ENCODE measurements around the gene ZKSCAN4.

Gene ZKSCAN4

DNA sequence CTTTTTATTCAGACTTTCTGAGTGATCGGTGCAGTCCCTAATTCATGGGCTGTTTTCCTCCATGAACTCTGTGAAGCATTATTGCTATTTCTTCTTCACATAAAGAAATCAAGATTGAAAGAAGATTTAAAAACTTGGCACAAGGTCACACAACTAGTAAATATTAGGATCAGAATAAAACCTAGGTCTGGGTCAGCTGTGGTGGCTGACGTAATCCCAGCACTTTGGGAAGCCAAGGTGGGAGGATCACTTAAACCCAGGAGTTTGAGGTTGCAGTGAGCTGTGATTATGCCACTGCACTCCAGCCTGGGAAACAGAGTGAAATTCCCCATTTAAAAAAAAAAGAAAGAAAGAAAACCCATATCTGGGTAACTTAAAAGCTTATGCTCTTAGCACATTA lies 25.6 kb downstream of the ZKSCAN4 start:
- no peak overlapping the region for H3K4me3 ChIP-seq (ENCODE audit: low read length)

DNA sequence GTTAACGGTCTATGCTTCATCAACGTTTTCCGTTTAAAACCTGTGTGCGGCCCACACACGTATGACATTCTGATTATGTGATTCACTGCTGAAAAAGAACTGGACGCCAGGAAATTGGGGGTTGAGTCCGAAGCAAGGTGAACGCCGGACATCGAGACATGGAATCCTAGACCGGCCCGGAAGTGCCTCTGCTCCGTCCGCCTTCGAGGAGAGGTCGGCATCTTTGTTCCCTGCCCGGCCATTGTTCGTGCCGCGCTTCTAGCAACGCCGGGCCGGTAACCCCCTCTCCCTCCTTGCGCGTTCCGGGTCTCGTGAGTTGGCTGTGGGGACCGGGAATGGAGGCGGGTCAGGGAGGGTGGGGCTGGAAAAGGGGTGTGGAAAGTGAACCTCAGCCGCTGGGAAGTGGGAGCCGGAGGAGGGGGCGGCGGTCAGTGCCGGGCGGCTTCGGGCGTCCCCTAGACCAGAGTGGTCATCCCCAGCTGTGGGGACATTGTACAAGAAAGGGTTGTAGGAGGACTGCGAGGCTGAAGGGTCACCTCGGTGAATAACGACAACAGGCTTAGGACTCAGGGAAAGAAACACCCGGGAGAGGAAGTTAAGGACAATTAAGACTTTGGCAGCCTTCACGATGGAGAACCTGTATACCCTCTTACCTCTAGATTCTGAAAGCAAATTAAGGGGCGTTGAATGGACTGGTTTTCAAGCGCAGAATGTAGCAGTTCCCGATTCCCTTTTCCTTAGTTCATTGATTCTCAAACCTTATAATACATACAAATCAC lies 26.8 kb downstream of the ZKSCAN4 start, which contains the start of gene ZSCAN9:
TSS of gene ZSCAN9 (plus strand) at position 220 of the 779 bp plus-strand sequence. CDS start 1,810 bp downstream, outside the sequence.
- H3K4me3 ChIP-seq (ENCODE audit: low read length), result peak within 1 kb of the TSS; percentile 97
- TF ChIP-seq ZNF274 (IDR thresholded peaks at IDR 0.05; ENCODE audit: low read depth, low read length), result no peak

More for the DNA sequence above, 25.6 kb downstream of the ZKSCAN4 start:
- no peak for TF ChIP-seq ZNF274 (IDR thresholded peaks at IDR 0.05; ENCODE audit: low read depth, low read length)

GRCh38 chr6:28224131-28225055 lies 27.7 kb downstream of the ZKSCAN4 start:
- H3K4me3 ChIP-seq (ENCODE audit: low read length), result peak overlapping the region; percentile 97
- TF ChIP-seq ZNF274 (IDR thresholded peaks at IDR 0.05; ENCODE audit: low read depth, low read length), result no peak

DNA sequence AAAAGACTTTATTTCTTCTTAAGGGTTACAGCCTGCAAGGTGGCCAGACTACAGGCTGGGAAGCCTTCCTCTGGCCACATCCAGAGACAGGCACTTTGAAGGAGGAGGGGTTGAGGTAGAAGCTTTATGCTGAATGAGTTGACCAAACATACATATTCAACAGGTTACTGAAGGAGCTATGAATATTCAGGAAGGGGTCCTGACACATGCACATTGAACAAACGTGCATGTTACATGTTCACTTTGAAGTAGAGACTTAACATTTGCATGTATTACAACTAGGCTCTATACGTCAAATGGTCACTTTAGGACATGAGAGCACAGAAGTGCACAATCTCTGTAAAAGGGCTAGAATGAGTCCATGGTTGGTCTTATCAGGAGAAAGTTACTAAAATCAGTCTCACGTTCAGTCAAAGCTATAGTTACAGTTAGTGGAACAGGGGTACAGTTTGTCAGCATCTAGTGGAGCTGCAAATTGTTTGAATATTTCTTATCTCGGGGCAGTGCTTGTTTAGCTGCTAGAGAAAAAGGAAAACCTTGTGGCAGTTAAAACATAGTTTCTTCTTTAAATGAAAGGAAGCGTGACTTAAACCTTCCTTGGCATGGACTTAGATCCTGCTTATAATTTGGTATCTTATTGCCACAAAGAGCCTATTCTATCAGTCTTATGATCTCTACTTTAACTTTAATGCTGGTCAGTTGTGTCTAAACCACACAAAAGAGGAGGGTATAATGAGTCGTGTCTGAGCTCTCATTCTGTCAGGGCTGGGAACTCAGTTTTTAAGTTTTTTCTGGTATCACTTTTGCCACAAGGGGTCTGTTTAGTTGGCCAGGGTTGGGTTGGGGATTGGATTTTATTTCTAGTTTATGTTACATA lies 31.6 kb downstream of the ZKSCAN4 start:
- no peak for TF ChIP-seq ZNF274 (IDR thresholded peaks at IDR 0.05; ENCODE audit: low read depth, low read length)
- H3K4me3 ChIP-seq (ENCODE audit: low read length), result no peak overlapping the region

GRCh38 chr6:28218312-28219248 lies 33.5 kb downstream of the ZKSCAN4 start:
- TF ChIP-seq ZNF274 (IDR thresholded peaks at IDR 0.05; ENCODE audit: low read depth, low read length), result no peak
- H3K4me3 ChIP-seq (ENCODE audit: low read length), result peak overlapping the region; percentile 69

- peak overlapping the region; percentile 69; the same call in 1 of the 2 replicates for H3K4me3 ChIP-seq (ENCODE audit: low read length)
Observed at GRCh38 chr6:28217890-28218289, 34.2 kb downstream of the ZKSCAN4 start.

DNA sequence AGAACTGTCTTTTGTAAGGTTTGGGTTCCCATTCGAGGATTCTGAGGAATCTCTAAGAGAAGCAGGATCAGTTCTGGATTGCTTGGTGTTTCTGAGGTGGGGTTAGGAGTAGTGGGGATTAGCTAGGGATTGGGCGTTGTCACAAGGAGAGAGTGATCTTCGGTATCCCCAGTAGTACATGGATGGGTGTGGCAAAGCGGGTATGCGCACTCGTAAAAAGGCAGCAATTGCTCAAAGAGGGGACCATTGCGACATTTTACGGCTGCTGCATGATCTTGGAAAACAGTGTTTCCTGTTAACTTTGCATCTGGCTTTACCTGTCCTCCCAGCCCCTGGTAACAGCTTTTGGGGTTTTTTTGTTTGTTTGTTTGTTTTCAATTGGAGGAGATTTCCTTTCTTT lies 36.6 kb downstream of the ZKSCAN4 start:
- no peak for TF ChIP-seq ZNF274 (IDR thresholded peaks at IDR 0.05; ENCODE audit: low read depth, low read length)
- H3K4me3 ChIP-seq (ENCODE audit: low read length), result no peak overlapping the region; the same call in 1 of the 2 replicates

More at GRCh38 chr6:28217890-28218289, 34.2 kb downstream of the ZKSCAN4 start:
- TF ChIP-seq ZNF274 (IDR thresholded peaks at IDR 0.05; ENCODE audit: low read depth, low read length), result no peak

DNA sequence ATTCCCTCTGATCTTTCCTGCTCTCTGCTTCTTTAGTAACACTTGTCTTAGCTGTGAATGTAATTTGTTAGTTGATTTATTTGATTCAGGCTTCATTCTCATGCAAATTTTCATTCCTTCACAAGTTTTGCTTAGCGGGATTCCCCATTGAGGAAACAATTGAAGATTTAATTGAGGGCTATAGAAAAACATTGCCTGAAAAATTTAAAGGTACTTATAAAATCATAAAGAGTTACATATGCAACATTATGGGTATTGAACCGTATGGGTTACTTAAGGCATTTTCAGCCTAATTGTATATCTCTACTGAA lies 38.9 kb downstream of the ZKSCAN4 start:
- H3K4me3 ChIP-seq (ENCODE audit: low read length), result peak overlapping the region; percentile 77
- TF ChIP-seq ZNF274 (IDR thresholded peaks at IDR 0.05; ENCODE audit: low read depth, low read length), result no peak

DNA sequence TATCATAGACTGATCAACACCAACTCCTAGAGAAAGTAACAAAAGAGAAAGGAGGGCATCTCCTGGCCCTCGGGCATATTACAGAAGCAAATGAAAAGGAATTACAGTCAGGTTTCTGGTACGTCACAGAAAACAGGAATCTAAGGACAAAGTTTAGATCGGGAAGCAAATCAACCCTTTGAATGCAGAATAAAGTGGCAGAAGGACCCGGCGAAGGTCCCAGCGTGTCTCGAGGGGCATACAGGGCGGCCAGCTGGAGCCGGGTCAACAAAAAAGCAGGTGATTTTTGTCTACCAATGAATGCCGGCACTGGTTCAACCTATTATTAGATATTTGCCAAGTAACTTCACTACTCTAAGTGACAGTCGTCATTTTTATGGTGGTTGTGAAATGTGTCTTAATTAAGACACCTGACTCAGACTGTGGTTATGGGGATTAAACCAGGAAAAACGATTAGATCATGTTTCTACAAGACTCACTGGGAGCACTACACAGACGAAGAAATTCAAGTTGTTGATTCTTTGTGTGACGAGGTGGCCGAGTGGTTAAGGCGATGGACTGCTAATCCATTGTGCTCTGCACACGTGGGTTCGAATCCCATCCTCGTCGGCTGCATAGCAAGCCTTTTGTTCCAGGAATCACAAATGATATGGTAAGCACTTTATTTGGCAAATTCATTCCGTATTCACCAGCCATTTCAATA lies 39.4 kb downstream of the ZKSCAN4 start:
- TF ChIP-seq ZNF274 (IDR thresholded peaks at IDR 0.05; ENCODE audit: low read depth, low read length), result no peak
- peak overlapping the region; percentile 77 for H3K4me3 ChIP-seq (ENCODE audit: low read length)

DNA sequence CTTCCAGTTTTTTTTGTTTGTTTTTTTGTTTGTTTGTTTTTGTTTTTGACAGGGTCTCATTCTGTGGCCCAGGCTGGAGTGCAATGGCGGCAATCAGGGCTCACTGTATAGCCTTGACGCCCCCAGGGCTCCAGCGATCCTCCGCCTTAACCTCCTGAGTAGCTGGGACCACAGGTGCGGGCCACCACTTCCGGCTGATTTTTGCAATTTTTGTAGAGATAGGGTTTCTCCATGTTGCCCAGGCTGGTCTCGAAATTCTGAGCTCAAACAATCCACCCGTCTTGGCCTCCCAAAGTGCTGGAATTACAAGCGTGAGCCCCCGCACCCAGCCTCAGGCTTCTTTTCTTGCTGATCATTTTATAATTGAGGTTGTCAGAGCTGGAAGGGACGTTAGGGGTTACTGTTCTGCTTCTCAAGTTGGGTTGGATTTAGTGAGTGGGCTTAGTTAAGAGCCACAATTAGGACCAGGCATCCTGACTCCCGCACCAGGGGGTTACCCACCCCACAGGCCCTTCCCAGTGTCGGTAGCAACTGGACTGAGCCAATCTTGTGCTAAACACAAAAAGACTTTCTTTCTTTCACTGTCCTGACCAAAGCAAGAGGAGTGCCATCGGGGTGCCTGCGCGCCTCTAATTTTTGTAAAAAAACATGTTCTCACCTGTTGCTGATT lies 40.1 kb downstream of the ZKSCAN4 start:
- peak overlapping the region; percentile 77 for H3K4me3 ChIP-seq (ENCODE audit: low read length)
- no peak for TF ChIP-seq ZNF274 (IDR thresholded peaks at IDR 0.05; ENCODE audit: low read depth, low read length)

DNA sequence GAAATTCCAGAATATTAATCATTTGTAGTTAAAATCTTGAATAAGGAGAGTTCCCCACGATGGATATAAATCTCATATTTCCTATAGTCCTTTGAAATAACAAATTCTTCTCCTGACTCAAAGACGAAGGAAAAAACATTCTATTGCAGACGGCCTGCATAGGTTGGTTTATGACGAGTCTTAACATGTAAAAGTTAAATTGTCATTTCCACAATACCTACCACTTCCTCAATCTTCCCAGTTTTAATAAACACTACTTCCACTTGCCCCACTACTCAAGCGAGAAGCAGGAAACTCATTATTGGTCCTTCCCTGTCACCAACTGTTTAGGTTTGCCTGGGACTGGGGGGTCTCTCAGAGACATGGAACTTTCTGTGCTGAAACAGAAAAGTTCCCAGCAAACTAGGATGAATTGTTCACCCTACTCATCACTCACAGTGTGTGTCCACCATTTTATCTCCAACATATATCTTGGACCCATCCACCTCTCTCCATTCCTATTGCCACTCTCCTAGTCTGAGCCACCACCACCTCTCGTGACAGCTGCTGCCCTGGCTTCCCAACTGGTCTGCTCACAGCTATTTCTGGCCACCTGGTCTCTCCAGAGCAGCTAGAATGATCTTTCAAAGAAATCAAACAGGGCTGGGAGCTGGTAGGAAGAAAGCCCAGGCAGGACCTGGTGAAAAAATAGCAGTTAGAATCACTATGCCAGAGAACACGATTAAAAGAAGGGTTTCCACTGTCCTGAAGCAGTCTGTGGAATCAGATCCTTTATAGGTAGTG lies 42.1 kb downstream of the ZKSCAN4 start:
- no peak for TF ChIP-seq ZNF274 (IDR thresholded peaks at IDR 0.05; ENCODE audit: low read depth, low read length)
- H3K4me3 ChIP-seq (ENCODE audit: low read length), result no peak overlapping the region
